ENCODE data around the gene PLD4.
"Not testable (repeated sequence)": the region's sequence is repeated elsewhere in the genome, so short reads cannot be mapped to it uniquely, and the experiment has no call there.

The PLD4 gene, protein sequence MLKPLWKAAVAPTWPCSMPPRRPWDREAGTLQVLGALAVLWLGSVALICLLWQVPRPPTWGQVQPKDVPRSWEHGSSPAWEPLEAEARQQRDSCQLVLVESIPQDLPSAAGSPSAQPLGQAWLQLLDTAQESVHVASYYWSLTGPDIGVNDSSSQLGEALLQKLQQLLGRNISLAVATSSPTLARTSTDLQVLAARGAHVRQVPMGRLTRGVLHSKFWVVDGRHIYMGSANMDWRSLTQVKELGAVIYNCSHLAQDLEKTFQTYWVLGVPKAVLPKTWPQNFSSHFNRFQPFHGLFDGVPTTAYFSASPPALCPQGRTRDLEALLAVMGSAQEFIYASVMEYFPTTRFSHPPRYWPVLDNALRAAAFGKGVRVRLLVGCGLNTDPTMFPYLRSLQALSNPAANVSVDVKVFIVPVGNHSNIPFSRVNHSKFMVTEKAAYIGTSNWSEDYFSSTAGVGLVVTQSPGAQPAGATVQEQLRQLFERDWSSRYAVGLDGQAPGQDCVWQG

DNA sequence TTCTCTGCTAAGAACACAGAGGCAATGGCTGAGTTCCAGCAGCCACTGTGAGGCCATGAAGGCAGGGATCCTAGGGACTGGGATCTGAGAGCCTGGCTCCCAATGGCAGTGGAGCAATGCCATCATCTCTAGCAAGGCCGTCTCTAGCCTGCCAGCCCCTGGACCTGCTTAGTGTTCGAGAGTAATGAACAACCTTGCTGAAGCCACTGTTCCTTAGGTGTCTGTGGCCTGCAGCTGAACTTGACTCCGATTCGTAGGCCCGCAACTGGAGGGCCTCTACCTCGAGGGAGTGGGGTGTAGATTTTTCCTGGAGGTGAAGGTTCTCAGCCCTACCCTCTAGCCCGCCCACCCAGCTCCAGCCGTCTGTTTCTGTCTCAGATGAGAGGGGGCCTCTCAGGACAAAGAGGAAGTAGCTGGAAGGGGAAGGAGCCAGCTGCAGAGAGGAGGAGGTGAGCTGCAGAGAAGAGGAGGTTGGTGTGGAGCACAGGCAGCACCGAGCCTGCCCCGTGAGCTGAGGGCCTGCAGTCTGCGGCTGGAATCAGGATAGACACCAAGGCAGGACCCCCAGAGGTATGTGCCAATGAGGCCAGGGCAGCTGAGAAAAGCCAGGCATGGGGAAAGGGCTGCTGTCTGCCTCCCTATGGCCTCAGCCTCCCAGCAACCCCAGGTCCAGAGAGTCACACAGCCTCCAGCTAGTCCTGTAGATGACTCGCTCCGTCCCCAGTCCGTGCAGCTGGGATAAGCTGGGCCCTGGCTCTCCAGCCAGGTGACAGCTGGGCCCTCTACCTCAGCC is at the start of gene PLD4:
TSS of gene PLD4 (plus strand) at position 459 of the 793 bp plus-strand sequence. CDS start 2,262 bp downstream, outside the sequence.
- in situ Hi-C loops (cut with MboI; ENCODE audit: low sequenced_read_pairs): no loop called here

DNA sequence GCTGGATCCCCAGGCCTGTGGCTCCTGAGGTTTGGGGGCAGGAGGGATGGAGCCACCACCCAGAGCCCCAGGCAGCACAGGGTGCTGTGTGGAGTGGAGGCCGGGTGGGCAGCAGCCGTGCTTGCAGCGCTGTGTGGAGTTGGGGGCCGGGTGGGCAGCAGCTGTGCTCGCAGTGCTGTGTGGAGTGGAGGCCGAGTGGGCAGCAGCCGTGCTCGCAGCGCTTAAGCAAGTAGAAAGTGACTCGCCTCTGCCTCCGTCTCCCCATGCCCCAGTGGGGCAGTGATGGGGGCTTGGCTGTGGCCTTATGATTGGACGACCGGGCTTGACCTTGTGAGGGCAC is 49.3 kb upstream of the PLD4 start:
- in situ Hi-C loops (cut with MboI; ENCODE audit: low sequenced_read_pairs): no loop called here

GRCh38 chr14:104875811-104876210 is 48.9 kb upstream of the PLD4 start:
- in situ Hi-C loops (cut with MboI; ENCODE audit: low sequenced_read_pairs): no loop called here

- in situ Hi-C loops (cut with MboI; ENCODE audit: low sequenced_read_pairs): no loop called here
Measured at GRCh38 chr14:104876251-104876699, 48.4 kb upstream of the PLD4 start.

- in situ Hi-C loops (cut with MboI; ENCODE audit: low sequenced_read_pairs): no loop called here
Measured at GRCh38 chr14:104877066-104877805, 47.4 kb upstream of the PLD4 start.

GRCh38 chr14:104877806-104878550 is 46.7 kb upstream of the PLD4 start:
- in situ Hi-C loops (cut with MboI; ENCODE audit: low sequenced_read_pairs): no loop called here

- in situ Hi-C loops (cut with MboI; ENCODE audit: low sequenced_read_pairs): no loop called here
Measured at GRCh38 chr14:104878582-104878981, 46.1 kb upstream of the PLD4 start.

- in situ Hi-C loops (cut with MboI; ENCODE audit: low sequenced_read_pairs): no loop called here
Measured at GRCh38 chr14:104879201-104879982, 45.3 kb upstream of the PLD4 start.

GRCh38 chr14:104879983-104880565 is 44.6 kb upstream of the PLD4 start:
- in situ Hi-C loops (cut with MboI; ENCODE audit: low sequenced_read_pairs): no loop called here

DNA sequence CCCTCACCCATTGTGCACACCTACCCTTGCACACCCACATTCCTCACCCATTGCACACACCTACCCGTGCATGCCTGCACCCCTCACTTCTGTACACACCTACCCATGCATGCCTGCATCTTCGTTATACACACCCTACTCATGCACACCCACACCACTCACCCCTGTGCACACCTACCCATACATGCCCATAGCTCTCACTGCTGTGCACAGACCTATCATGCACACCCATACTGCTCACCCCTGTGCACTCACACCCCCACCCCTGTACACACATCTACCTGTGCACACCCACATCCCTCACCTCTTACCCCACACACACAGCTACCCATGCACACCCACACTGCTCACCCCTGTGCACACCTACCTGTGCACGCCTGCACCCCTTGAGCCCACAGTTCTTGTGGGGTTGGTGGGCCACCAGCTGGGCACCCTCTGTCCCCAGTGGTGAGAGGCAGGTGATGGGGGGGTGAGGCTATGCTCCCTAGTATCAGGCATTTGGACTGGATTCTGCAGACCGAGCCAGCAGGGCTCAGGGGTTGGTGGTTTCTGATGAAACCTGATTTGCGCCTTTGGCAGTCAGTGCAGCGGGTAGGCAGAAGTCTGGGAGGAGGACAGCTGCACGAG is 44.0 kb upstream of the PLD4 start:
- in situ Hi-C loops (cut with MboI; ENCODE audit: low sequenced_read_pairs): no loop called here

DNA sequence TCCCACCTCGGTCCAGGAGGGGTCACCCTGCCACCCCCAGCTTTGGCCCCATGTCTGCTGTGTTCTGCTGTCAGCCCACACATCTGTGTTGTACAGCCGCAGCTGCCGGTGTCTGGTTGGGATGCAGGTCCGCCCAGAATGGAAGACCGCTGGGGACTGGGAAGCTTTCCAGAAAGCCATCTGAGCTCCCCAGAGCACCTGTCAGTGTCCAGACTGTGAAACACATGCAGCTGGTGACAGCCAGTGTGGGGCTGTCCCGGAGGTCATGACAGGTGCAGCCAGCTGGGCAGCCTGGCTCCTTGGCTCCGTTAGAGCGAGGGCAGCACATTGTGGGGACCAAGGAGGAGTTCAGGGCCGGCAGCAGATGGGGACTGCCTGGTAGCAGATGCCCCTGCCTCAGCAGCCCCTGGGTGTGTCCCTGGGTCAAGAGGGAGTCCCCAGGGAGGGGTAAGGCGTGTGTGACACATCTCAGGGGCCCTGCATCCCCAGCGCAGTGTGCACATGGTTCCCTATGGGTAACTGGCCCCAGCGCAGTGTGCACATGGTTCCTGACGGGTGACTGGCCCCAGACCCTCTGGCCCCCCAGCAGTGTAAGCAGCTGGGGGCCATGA is 43.2 kb upstream of the PLD4 start:
- in situ Hi-C loops (cut with MboI; ENCODE audit: low sequenced_read_pairs): no loop called here

DNA sequence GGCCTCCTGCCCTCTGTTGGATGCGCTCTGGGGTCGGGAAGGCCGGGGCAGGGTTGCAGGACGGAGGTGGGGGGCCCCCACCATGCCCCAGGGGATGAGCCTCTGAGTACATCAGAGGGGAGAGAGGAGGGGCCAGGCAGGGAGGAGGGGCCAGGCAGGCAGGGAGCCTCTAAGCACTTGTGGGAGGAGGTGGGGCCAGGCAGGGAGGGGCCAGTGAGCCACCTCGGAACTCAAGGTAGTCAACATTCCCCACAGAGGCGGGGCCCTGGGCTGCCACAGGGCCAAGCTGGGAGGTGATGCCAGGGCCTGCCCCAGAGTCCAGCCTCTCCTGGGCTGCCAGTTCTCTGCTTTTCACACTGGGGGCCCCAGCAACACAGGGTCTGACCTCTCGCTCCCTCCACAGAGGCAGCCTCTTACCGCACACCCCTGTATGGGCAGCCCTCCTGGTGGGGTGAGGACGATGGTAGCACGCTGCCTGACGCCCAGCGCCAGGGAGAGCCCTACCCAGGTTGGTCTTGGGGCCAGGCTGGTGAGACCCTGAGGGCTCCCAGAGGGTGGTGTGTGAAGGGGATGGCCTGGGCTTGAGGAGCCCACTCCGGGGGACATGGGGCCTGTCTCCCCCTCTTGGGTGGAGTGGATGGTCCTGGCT is 42.2 kb upstream of the PLD4 start:
- in situ Hi-C loops (cut with MboI; ENCODE audit: low sequenced_read_pairs): no loop called here

DNA sequence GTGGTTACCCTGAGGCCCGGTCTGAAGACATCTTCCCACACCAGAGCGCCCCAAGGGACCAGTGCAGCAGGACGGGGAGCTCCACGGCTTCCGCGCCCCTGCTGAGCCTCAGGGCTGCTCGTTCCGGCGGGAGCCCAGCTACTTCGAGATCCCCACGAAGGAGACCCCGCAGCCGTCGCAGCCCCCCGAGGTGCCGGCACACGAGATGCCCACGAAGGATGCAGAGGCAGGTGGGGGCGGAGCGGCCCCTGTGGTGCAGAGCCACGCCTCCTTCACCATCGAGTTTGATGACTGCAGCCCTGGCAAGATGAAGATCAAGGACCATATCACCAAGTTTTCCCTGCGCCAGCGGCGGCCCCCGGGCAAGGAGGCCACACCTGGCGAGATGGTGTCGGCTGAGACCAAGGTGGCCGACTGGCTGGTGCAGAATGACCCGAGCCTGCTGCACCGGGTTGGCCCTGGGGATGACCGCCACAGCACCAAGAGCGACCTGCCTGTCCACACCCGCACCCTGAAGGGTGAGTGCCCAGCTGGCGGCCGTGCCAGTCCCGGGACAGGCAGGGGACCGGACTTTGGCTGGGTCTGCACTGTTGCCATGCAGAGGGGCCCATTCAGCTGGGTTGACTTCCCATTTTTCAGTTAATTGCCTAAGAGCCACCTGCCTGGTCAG is 41.6 kb upstream of the PLD4 start:
- in situ Hi-C loops (cut with MboI; ENCODE audit: low sequenced_read_pairs): no loop called here

- in situ Hi-C loops (cut with MboI; ENCODE audit: low sequenced_read_pairs): no loop called here
Measured at GRCh38 chr14:104883681-104884361, 40.9 kb upstream of the PLD4 start.

- in situ Hi-C loops (cut with MboI; ENCODE audit: low sequenced_read_pairs): not testable (repeated sequence)
Measured at GRCh38 chr14:104884381-104884780, 40.3 kb upstream of the PLD4 start.

DNA sequence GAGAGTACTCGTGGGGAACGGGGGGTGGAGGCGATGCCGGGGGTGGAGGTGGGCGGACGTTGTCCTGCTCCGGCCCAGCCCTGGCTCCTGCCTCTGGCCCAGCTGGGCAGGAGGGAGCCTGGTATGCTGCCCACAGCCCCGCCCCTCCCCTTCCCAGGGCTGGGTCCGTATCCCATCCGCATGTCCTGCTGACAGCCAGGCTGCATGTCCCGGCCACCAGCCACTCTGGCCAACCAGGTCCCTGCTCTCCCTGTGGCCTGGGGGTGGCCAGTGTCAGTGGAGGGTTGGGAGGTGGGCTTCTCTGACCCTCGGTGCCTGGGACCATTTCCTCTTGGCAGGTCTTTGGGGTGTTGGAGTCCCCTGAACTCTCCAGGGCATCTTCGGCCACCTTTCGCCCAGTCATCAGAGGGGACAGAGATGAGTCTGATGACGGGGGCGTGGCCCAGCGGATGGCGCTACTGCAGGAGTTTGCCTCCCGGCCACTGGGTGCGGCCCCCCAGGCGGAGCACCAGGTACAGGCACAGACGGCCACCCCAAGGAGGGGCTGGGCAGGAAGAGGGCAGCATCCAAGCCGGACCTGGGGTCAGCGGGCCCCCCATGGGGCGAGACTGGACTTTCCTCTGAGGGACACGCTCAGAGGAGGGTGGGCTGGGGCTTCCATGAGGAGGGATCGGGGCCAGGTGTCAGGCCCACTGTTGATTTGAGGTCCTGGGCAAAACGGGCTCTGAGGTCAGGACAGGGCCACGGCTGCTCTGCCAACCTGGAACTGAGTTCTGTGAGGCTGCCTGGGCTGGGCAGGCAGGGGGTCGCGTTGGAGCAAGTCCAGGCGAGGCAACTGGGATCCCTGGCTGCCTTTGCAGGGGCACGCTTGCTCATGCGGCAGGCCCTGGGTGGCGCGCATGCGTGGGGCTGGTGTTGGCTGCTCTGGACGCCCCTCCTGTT is 39.4 kb upstream of the PLD4 start:
- in situ Hi-C loops (cut with MboI; ENCODE audit: low sequenced_read_pairs): no loop called here
